Subcutaneous adipose tissue (tissue), 4 donors: Measurements from ENCODE around the gene COLEC11. TPM values are rescaled to one million over a fixed set of nuclear protein-coding genes. Genes with fewer than 3 reads are reported as not detected.

Source experiments
- total RNA-seq, 4 donors: library from RNA; depleted of rRNA; stranded (reverse); fragments of >200 nt; gene quantifications; one replicate each; pipeline ENCODE4 v1.1.0, GENCODE V29; 2016
- TF ChIP-seq, protein P1 (sequence below): fragments of 450-650 bp; IDR thresholded peaks from one replicate; pipeline ENCODE4 v1.5.1; 2016; ENCODE audit warnings: low read depth, mild to moderate bottlenecking, control low read depth, antibody characterized with exemption, moderate library complexity

COLEC11 gene
- total RNA-seq, 4 donors from 2014 or later: 1.1 to 9.8 (median 2.3) TPM

- TF ChIP-seq, protein P1, sequence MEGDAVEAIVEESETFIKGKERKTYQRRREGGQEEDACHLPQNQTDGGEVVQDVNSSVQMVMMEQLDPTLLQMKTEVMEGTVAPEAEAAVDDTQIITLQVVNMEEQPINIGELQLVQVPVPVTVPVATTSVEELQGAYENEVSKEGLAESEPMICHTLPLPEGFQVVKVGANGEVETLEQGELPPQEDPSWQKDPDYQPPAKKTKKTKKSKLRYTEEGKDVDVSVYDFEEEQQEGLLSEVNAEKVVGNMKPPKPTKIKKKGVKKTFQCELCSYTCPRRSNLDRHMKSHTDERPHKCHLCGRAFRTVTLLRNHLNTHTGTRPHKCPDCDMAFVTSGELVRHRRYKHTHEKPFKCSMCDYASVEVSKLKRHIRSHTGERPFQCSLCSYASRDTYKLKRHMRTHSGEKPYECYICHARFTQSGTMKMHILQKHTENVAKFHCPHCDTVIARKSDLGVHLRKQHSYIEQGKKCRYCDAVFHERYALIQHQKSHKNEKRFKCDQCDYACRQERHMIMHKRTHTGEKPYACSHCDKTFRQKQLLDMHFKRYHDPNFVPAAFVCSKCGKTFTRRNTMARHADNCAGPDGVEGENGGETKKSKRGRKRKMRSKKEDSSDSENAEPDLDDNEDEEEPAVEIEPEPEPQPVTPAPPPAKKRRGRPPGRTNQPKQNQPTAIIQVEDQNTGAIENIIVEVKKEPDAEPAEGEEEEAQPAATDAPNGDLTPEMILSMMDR: no peak
Observed at GRCh38 chr2:3563521-3563976, 31.4 kb upstream of the COLEC11 start.

- TF ChIP-seq, protein P1: no peak
Observed at GRCh38 chr2:3565117-3565516, 29.8 kb upstream of the COLEC11 start.

DNA sequence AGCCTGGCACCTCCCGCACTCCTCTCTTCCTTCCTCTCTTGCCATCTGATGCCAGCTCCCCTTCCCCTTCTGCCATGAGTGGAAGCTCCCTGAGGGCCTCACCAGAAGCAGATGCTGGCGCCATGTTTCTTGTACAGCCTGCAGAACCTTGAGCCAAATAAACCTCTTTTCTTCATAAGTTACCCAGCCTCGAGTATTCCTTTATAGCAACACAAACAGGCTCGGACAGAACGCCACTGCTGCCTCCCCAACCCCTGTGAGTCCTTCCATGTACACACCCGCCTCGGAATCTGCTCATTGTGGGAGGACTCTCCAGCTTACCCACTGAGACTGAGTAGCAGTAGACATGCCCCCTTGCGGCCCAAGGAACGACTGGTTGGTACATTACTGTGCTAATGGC lies 28.1 kb upstream of the COLEC11 start:
- TF ChIP-seq, protein P1: no peak

DNA sequence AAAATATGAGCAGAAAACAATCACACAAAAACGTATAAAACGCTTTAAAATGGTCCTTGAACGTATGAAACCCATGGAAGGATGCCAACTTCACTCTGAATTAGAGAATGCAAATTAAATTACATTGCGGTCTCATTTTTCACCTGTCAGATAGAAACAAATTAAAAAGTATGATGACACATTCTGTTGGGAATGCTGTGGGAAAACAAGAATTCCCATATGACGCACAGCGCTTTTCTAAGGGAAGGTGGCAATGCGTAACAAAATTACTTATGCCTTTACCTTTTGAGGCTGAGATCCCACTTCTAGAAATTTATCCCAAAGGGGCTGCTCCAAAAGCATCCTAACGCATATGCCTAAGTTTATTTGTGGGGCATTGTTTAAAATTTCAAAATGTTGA lies 23.6 kb upstream of the COLEC11 start:
- TF ChIP-seq, protein P1: no peak

GRCh38 chr2:3572620-3573019 lies 22.3 kb upstream of the COLEC11 start:
- TF ChIP-seq, protein P1: no peak

GRCh38 chr2:3574155-3574554 lies 20.8 kb upstream of the COLEC11 start:
- TF ChIP-seq, protein P1: no peak

GRCh38 chr2:3575534-3576262 lies 19.2 kb upstream of the COLEC11 start:
- TF ChIP-seq, protein P1: no peak
